ENCODE measurements around the gene DGKD. TPM values are rescaled to one million over a fixed set of nuclear protein-coding genes. Genes with fewer than 3 reads are reported as not detected.

Gene DGKD
- polyA plus RNA-seq, 12 donors, result 20.4 to 33.3 (median 25.0) TPM; not detected in 1

DNA sequence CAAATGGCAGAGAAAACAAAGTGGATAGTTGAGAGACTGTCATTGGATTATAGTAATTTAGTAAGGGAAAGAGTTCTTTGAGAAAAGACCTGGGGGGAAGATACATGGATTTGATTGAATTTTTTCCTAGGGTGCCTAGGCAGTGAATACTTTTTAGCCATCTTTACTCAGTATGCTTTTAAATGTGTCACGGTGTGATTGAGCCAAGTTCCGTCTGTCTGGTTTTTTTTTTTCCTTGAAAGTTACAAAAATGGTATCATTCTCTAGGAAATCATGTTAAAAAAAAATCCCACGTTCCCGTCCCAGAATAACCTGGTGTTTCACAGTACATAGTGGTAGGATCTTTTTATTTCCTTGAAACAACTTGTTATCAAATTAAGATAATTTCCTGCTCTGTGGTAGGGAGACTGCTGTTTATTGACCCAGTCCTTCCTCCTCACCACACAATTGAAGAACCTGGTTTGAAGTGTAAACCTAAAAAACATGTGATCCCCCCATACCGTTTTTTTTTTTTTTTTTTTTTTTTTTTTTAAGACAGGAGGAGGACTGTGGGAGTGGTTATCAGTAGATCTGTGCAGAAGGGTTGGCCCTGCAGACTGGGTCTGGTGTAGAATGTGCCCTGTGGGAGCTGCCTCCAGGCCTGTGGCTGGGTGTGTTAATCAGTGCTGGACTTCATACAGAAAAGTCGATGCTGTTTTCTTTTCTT is 55.1 kb downstream of the DGKD start:
- DNase-seq, result no peak

DNA sequence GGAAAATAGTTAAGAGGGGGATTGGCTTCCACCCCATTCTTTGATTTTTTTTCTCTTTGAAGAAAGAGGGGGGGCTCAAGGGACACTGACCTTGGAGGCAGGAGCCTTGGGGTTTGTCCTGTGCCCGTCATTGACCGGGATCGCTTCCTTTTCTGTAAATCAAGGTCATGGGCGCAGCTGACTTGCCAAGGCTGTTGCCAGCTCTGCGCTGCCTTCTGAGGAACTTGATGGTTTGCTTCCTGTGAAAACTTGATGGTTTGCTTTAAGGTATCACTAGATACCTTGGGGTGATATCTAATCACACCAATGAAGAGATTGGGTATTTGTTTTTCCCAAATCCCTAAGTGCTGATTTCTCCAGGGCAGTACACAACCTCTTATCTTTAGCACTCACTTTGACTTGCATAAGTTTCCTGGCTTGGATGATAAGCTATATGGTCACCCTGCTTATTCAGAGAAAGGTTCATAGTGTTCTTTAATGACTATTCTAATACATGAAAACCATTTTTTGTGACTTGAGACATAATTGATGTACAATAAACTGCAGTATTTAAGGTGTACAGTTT is 56.0 kb downstream of the DGKD start:
- no peak for DNase-seq

DNA sequence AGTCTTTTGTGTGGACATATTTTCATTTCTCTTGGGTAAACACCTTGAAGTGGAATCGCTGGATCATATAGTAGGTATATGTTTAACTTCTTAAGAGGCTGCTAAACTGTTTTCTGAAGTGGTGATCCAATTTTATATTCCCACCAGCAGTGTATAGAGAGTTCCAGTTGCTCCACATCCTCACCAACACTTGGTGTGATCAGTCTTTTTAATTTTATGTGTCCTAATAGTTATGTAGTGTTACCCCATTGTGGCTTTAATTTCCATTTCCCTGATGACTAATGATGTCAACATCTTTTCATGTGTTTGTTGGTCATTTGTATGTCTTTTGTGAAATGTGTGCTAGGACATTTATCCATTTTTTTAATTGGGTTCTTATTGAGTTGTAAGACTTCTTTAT is 56.9 kb downstream of the DGKD start:
- no peak for DNase-seq

DNA sequence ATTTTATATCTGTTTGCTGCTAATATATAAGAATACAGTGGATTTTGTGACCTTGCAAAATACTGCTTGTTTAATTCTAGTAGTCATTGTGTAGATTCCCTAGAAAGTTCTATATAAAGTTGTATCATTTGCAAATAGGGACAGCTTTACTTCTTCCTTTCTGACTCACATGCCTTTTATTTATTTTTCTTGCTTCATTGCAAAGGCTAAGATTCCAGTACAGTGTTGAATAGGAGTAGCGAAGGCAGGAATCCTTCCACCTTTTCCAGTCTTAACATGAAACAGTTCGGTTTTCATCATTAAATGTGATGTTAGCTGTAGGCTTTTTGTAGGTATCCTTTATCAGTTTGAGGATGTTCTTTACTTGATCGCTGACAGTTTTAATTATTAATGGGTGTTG is 58.1 kb downstream of the DGKD start:
- DNase-seq, result no peak

DNA sequence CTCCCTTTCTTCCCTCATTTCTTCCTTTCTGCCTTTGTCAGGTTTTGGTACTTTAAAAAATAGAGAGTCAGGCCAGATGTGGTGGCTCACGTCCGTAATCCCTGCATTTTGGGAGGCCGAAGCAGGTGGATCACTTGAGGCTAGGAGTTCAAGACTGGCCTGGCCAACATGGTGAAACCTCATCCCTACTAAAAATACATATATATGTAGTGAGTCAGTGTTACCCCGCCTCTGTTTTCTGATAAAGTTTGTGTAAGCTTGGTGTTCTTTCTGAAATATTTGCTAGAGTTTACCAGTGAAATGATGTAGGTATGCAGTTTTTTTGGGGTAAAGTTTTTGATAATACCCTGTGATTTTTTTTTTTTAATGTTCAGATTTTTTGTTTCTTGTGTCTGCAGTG is 58.8 kb downstream of the DGKD start:
- DNase-seq, result no peak

DNA sequence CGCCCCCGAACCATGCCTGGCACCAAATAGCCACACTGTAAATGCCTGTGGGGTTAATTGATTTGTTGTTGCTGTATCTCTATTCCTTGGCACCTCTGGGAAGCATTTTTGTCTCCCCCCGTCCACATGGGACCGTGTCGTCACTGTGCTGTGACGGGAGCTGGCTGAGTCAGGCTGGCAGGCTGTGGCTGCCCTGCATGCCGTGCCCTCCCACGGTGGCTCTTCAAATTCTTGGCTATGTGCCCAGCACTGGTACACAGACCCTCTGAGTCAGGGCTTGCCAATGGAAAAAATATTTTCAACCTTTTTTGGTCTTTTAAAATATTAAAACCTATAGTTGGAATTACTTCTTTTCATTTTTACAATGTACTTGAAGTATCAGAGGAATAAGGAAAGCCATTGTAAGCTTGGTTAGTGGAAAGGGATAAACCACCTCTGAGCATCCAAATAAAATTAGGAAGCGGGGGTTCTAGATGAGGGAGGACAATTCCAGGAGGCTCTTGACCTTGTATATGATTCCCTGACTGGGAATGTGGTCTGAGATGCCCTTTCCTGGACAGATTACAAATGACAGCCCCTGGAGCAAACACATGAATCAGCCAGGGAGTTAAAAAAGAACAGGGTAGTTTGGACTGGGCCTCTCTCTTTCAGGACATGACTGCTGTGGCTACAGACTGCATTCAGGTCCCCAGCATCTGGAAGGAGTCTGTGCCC is 59.4 kb downstream of the DGKD start:
- no peak for DNase-seq

DNA sequence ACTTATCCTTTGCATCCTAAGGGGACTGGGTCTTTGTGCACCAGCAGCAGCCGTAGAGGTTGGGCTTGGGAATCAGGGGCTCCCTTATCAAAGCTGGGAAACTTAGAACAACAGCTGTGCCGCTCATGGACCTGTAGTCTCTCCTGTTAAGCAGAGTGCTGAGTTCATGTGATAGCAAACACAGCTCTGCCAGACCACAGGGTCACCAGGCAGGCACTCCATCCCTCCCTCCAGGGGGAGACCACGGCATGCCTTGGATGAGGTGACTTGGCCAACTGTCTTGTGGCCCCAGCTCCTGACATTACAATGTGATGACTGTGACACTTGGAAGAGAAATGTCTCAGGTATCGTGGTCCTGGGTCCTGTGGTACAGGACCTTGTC is 60.0 kb downstream of the DGKD start:
- no peak for DNase-seq

DNA sequence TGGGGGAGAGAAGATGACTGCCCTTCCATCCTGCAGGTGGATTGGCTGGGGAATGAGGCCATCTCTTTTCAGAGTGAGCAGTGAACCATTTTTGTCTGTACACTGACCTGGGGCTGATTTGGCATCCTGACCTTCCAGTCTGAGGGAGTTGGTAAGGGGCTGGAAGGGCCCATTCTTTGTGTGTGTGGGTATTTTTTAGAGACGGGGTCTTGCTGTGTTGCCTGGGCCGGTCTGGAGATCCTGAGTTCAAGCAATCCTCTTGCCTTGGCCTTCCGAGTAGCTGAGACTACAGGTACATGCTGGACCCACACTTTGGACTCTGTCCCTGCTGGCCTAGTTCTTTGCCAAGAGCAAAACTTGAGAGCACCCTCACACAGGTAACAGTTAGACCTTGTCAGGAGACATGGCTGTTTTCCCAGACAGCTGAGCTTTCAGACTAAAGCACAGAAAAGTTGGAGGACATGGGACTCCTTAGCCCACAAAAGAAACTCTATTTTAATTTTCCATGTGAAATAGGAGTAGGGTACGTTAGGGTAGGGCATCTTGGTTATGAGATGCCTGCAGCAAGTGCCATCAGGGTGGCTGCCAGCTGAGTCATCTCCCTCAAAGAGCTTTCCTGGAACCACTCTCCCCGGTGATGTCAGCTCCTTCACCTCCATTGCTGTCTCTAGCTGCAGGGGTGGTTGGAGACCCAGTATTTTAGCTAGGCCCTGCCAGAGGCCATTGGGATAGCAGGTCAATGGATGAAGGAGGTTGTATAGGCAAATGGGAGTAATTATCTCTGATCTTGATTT is 60.7 kb downstream of the DGKD start:
- DNase-seq, result no peak

DNA sequence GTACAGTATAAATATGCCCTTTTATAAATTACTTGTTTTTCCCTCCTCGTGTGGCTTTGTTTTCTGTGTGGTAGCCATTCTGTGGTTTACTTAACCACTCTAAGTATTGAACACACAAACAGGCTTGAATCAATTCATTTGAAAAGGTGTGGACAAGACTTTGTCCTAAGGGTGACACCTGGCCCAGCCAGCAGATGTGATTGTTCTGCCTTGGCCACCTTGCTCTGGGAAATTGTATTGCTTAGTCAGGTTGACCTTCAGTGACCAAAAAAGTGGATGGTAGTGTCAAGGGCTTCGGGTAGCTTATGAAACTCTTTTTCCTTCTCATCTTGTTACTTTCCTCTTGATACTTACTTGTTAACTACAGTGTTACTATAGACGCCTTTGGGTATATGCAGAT is 61.9 kb downstream of the DGKD start:
- no peak for DNase-seq

DNA sequence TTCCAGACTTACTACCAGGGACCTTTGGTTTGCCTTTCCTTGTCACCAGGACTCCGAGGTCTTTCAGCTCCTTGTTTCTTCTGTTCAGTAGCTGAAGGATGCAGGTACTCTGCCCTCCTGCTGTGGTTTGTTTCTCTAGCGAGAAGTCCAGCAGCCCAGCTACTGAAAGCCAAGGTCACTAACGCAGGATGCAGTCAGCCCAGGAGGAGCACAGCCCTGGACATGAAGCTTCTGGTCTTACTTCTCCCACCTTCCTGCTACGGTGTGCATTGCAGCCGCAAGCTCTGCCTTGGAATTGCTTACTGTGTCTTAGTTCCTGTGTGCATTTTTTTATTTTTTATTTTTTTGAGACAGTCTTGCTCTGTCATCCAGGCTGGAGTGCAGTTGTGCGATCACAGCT is 62.4 kb downstream of the DGKD start:
- no peak for DNase-seq

DNA sequence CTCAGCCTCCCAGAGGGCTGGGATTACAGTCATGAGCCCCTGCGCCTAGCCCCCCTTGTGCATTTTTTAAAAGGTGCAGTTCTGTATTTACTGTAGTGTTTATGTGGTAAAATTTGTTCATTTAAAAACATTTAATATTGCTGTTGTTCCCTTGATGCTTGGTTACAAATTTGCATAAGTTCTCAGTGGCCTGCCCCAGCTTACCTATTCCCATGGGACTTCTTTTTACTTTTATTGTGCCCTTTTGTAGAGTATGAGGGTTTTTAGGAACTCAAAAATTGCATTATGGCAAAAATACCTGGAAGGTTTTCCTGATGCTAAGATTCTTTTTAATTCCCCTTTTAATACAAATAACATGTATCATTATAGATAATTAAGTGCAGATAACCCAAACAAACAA is 63.0 kb downstream of the DGKD start:
- DNase-seq, result no peak

DNA sequence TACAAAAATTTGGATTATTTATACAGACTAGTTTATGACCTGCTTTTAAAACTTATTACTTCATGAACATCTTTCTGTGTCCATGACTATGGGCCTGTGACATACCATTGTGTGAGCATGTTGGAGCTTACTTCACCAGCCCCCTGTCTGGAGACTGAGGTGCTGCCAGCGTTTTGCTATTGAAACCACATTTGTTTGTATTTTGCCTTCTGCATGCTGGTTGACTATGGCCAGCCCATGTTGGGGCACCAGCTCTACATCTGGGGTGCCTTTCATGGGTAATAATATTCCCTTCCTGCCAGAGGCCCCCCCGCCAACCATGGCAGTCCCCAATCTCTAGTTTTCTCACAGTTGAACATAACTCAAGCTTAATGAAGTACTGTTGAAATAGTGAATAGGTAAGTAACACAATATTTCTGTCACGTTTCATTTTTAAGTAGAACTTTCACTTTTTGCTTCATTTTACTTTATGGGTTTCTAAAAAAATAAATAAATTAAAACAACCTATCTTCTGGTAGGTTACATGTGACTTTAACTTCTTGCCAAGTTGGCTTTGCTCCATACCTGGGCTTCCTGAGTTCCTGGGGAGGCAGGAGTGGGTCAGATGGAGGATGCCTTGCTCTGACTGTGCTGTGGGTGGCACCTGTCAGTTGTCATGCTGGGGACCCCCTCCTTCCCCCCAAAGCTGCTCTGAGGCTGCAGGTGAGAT is 63.9 kb downstream of the DGKD start:
- DNase-seq, result no peak

DNA sequence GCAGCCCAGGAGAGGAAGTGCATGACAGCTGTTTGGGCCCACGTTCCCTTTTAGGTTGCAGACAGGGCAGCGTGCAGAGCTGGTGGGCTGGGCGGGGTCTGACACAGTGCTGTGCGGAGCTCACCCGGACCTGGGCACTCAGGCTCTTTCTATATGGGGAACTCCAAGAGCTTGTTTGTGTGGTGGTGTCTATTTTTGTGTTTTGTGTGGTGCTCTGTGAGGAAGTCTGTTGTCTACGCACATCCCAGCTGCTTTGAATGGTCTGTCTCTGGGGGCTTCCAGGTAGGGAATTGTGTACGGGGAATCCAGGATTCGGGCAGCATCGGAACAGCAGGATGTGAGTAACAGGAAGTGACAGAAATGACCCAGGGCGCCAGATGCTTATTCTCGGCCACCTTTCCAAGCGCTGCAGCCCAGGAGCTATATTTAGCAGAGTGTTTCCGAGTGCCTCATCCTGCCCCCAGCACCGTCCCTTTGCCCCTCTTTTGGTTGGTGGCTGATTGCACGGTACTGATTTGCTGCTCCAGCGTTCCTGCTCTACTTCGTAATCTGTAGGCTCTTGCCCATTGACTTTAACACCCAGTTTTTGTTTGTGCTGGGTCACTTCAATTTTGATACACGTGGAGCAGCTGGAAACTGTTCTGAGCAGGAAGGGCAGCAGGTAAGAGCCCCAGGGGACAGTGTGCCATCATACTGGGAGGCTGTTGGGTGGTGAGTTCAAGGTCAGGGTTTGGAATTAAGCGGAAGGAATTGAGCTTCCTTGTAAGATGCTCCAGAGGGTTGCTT is 64.7 kb downstream of the DGKD start:
- peak; percentile 54 for DNase-seq

DNA sequence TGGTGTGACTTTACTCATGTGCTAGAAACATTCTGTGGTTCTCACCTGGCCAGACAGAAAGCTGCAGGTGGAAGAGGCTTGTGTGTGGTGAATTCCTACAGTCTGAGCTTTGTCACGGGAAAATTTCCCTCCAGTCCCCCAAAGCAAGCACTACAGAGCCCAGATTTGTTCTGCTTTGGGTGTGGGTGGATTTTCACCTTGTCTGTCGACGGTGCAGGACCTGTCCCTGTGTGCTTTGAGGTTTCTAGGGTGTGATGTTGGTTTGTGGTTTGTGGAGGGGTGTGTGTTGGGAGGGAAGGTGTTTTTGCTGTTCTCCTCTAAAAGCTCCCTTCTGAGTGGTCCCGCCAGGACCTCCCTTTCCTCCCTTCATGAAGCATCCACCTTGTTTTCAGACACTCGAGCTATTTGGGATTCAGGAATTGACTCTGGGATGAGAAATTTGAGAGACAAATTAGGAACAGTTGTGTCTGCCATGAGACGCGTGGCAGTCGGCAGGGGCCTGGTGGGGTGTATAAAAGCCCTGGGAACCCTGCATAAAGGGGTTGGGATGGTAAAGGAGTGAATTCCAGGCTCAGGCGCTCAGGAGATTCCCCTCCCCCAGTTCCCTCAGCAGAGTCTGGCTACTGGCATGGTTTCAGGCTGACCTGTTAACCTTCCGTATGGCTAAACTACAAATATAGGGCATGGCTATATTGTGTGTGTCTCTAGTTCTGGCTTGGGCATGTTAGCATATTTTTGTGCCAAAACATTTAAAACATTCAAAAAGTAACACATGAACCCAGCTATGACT is 65.5 kb downstream of the DGKD start:
- DNase-seq, result peak; percentile 38

DNA sequence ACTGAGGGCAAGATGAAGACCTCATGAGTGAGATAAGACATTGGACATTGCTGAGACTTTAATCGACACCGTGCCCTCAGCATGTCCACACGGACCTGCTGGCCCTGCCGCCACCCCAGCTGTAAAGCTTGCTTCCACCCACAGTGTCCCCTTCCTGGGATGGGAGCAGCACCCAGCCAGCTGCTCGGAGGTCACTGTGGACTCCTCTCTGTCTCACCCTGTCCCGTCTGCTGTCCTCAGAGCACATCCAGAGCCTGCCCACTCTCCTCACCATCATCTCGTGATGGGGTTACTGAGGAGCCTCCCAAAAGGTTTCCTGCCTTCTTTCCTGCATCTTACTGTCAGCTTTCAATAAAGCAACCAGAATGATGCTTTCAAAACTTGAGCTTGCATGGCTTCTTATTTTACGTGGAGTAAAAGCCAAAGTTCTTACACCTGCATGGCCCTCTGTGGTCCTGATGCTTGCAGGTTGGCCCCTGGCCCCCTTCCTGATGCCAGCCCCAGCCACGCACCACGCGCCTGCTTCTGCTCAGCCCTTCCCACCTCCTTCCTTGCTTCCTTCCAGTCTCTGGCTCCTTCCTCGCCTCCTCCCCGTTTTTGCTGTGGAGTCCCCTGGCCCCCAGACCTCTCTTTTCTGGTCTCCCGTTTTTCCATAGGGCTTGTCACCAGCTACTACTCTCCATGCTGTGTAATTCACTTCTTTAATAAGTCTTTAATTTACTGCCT is 67.0 kb downstream of the DGKD start:
- DNase-seq, result no peak

DNA sequence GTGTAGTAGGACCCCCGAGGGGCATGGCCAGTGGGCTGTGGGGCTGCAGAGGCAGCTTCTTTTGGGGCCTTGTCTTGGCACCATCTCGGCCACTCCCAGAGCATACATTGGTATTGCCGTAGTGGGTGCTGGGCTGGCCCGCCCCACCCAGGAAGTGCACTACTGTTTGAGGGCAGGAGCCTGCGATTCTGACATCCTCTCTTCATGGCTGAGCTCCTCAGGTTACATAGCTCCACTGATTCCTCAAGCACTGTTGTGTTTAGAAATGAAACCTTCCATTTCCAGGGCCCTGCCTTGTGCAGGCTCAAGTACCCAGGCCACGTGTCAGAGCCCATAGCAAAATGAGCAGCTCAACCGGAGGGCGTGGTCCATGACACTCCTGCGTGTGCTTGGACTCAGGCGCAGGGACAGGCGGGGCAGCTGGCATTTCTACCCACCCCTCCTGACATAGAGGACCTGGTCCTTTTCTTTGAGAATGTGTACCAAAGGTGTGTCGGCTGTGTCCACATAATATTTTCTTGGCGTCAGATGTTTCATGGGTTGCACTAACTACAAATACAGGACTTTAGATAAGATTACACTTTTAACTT is 67.9 kb downstream of the DGKD start:
- no peak for DNase-seq

DNA sequence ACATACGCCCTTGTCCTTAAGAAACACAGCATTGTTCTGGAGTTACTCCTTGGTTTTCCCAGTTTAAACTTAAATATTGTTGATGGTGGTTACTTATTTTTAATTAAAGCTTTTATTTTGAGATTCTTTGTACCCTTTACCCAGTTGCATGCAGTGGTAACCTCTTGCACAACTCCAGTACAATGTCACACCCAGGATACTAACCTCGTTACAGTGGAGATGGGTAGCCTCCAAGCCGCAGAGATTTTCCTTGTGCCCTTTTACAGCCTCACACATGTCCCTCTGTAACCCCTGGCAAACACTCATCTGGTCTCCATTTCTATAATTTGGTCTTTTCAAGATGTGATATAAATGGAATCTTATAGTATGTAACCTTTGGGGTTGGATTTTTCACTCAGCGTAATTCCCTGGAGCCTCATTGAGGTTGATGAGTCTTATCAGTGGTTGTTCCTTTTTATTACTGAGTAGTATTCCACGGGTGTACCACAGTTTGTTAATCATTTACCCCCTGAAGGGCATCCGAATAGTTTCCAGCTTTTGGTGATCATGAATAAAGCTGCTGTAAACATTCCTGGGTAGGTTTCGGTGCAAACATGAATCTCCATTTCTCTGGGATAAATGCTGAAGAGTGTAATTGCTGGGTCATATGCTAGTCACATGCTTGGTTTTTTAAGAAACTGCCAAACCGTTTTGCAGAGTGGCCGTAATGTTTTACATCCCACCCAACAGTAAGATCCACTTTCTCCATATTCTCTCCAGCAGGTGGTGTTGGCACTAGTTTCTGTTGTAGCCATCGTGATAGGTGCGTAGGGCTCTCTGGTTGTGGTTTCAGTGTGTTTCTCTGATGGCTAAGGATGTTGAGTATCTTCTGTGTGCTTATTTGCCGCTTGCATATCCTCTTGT is 68.6 kb downstream of the DGKD start:
- no peak for DNase-seq

DNA sequence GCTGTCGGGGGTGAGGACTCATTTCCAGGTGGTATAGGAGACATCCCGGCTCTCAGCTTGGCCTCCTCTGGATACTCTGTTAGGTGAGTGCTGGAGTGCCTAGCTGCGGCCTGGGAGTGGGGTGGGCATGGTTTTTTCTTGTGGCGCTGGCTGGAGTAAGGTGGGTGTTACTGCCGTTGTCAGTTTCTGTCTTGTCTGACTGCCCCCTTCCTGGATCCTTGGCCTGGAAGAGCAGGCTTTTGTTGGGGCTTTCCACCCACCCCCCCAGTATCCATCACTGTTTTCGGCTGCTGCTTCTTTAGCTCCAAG is 69.2 kb downstream of the DGKD start:
- no peak for DNase-seq
